Measurements from ENCODE around the gene BID. TPM values are rescaled to one million over a fixed set of nuclear protein-coding genes. Genes with fewer than 3 reads are reported as not detected.

The BID gene
- total RNA-seq, 6 experiments from 2014 or later = 48.7 to 61.0 (median 50.6) TPM

- Mint-ChIP-seq H3K4me3 (no peak overlapping the region), H3K4me1 (ENCODE audit: low read depth) (peaks cover 9% of the 10 kb centered on the region), H3K9me3 (no peaks in the 10 kb centered on the region), H3K27ac (no peak overlapping the region), H3K27me3 (ENCODE audit: insufficient read depth) (no peaks in the 10 kb centered on the region), H3K36me3 (ENCODE audit: low read depth) (no peaks in the 10 kb centered on the region)
- no peak for TF ChIP-seq CTCF (IDR thresholded peaks at IDR 0.05)
- no peak for DNase-seq
Observed at GRCh38 chr22:17739196-17739975, 34.9 kb downstream of the BID start.

GRCh38 chr22:17738386-17739128 lies 35.7 kb downstream of the BID start:
- Mint-ChIP-seq H3K36me3 (ENCODE audit: low read depth) (peaks cover 5% of the 10 kb centered on the region), H3K9me3 (no peaks in the 10 kb centered on the region), H3K4me3 (no peak overlapping the region), H3K27me3 (ENCODE audit: insufficient read depth) (no peaks in the 10 kb centered on the region), H3K27ac (no peak overlapping the region), H3K4me1 (ENCODE audit: low read depth) (peaks cover 17% of the 10 kb centered on the region)
- no peak for TF ChIP-seq CTCF (IDR thresholded peaks at IDR 0.05)
- DNase-seq = no peak

GRCh38 chr22:17734187-17734586 lies 40.1 kb downstream of the BID start:
- DNase-seq = peak; percentile 57
- peaks cover 28% of the 10 kb centered on the region for H3K36me3 Mint-ChIP-seq (ENCODE audit: low read depth)
- H3K9me3 Mint-ChIP-seq = no peaks in the 10 kb centered on the region
- peaks cover 38% of the 10 kb centered on the region for H3K4me1 Mint-ChIP-seq (ENCODE audit: low read depth)
- H3K27me3 Mint-ChIP-seq (ENCODE audit: insufficient read depth) = no peaks in the 10 kb centered on the region; the same call in none of the 2 replicates
- no peak overlapping the region for H3K4me3 Mint-ChIP-seq
- H3K27ac Mint-ChIP-seq = peak overlapping the region; percentile 98
- no peak for TF ChIP-seq CTCF (IDR thresholded peaks at IDR 0.05)

- H3K4me3 Mint-ChIP-seq = peak overlapping the region; percentile 76
- H3K27me3 Mint-ChIP-seq (ENCODE audit: insufficient read depth) = no peaks in the 10 kb centered on the region; the same call in none of the 2 replicates
- H3K4me1 Mint-ChIP-seq (ENCODE audit: low read depth) = peaks cover 38% of the 10 kb centered on the region
- peak overlapping the region; percentile 98 for H3K27ac Mint-ChIP-seq
- TF ChIP-seq CTCF (IDR thresholded peaks at IDR 0.05) = no peak
- no peaks in the 10 kb centered on the region for H3K9me3 Mint-ChIP-seq
- peak; percentile 60 for DNase-seq
- H3K36me3 Mint-ChIP-seq (ENCODE audit: low read depth) = peaks cover 29% of the 10 kb centered on the region
Observed at GRCh38 chr22:17733466-17733865, 40.8 kb downstream of the BID start.

GRCh38 chr22:17732251-17732854 lies 41.9 kb downstream of the BID start:
- TF ChIP-seq CTCF (IDR thresholded peaks at IDR 0.05) = no peak
- no peak overlapping the region for H3K4me3 Mint-ChIP-seq
- DNase-seq = no peak
- peak overlapping the region; percentile 98 for H3K27ac Mint-ChIP-seq
- peaks cover 42% of the 10 kb centered on the region for H3K4me1 Mint-ChIP-seq (ENCODE audit: low read depth)
- H3K27me3 Mint-ChIP-seq (ENCODE audit: insufficient read depth) = no peaks in the 10 kb centered on the region; the same call in none of the 2 replicates
- H3K9me3 Mint-ChIP-seq = no peaks in the 10 kb centered on the region
- H3K36me3 Mint-ChIP-seq (ENCODE audit: low read depth) = peaks cover 33% of the 10 kb centered on the region

Measured in HFFc6 (cell line).